Measurements from ENCODE around the gene ADGRG2.

Gene ADGRG2, protein sequence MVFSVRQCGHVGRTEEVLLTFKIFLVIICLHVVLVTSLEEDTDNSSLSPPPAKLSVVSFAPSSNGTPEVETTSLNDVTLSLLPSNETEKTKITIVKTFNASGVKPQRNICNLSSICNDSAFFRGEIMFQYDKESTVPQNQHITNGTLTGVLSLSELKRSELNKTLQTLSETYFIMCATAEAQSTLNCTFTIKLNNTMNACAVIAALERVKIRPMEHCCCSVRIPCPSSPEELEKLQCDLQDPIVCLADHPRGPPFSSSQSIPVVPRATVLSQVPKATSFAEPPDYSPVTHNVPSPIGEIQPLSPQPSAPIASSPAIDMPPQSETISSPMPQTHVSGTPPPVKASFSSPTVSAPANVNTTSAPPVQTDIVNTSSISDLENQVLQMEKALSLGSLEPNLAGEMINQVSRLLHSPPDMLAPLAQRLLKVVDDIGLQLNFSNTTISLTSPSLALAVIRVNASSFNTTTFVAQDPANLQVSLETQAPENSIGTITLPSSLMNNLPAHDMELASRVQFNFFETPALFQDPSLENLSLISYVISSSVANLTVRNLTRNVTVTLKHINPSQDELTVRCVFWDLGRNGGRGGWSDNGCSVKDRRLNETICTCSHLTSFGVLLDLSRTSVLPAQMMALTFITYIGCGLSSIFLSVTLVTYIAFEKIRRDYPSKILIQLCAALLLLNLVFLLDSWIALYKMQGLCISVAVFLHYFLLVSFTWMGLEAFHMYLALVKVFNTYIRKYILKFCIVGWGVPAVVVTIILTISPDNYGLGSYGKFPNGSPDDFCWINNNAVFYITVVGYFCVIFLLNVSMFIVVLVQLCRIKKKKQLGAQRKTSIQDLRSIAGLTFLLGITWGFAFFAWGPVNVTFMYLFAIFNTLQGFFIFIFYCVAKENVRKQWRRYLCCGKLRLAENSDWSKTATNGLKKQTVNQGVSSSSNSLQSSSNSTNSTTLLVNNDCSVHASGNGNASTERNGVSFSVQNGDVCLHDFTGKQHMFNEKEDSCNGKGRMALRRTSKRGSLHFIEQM

DNA sequence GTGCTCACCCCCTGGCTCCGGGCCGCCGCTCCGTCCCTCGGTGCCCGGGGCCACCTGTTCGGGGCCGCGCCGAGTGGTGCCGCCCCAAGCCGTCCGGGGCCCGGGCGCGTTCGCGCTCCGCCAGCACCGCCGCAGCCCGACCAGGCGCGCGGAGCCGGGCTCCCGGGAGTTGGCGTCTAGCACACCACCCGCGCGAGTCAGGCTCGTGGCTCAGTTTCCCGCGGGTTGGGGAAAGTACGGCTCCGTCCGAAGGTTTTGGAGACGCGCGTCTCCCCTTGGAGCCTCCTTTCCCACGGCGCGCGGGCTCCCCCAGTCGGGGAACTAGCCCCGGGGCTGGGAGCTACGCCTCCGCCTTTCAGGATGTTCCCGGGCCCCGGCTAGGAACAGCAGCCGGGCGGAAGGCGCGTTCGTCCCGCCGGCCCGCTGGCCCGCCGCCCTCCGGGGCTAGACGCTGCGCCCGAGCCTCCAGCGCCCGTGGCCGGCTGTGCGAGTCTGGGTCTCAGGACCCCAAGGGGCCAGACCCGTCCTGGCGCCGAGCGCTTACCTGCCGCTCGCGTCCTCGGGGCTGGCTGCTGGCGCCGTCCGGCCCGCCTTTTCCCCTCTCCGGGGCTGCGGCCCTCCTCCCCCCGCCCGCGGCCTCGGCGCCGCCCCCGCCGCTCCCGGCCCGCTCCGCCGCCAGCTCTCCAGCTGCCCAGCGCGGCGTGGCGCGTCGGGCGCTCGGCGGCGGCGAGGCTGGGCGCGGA is at the start of gene ADGRG2:
ADGRG2 (minus strand) TSS at position 571 of the 743 bp plus-strand sequence. CDS start 53,634 bp downstream, outside the sequence.
- DNase-seq (ENCODE audit: low read depth) = no peak

DNA sequence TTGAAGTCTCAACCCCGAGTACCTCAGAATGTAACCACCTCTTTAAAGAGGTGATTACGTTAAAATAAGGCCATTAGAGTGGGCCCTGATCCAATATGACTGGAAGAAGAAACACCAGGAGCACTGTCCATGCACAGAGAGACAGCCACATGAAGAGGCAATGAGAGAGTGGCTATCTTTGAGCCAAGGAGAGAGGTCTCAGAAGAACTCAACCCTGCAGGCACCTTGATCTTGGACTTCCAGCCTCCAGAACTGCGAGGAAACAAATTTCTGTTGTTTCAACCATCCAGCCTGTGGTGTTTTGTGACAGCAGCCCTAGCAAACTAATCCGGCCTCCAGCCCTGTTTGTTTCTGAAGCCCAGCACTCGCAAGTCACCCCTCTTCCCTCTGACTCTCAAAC is 46.3 kb upstream of the ADGRG2 start:
- DNase-seq (ENCODE audit: low read depth) = no peak

GRCh38 chrX:19162851-19163250 is 40.6 kb upstream of the ADGRG2 start:
- no peak for DNase-seq (ENCODE audit: low read depth)

DNA sequence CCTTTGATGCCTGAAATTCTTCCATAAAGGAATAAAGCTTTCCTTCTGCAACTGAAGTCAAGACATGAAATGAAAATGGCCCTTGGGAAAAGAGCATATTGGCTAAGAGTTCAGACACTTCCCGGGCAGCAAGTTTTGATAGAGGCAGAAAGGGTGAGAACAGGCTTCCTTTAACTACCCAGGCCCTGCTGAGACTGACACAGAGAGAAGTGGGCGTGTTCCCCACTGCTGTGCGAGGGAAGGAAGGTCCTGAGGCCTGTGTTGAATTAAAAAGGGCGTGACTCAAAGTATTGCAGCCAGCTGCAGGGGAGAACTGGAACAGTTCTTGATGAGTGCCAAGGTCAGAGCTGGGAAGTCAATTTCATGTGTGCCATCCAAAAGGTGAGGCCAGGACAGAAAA is 33.9 kb upstream of the ADGRG2 start:
- DNase-seq (ENCODE audit: low read depth) = no peak

- no peak for DNase-seq (ENCODE audit: low read depth)
Measured at GRCh38 chrX:19152762-19153161, 30.5 kb upstream of the ADGRG2 start.

GRCh38 chrX:19137067-19137466 is 14.8 kb upstream of the ADGRG2 start:
- DNase-seq (ENCODE audit: low read depth) = no peak

DNA sequence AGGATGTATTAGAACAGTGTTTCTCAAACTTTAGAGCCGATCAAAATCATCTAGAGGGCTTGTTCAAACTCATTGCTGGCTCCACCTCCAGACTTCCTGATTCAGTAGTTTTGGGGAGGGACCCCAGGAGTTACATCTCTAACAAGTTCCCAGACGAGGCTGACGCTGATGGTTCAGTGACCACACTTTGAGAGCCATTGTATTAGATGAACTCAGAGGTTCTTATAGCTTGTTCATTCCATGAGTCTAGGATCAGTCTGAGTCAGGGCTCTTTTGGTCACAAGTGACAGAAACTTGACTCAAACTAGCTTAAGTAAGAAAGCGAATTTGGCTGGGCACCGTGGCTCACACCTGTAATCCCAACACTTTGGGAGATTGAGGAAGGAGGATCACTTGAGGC is 11.5 kb upstream of the ADGRG2 start:
- DNase-seq (ENCODE audit: low read depth) = no peak

GRCh38 chrX:19133231-19133630 is 11.0 kb upstream of the ADGRG2 start:
- no peak for DNase-seq (ENCODE audit: low read depth)

DNA sequence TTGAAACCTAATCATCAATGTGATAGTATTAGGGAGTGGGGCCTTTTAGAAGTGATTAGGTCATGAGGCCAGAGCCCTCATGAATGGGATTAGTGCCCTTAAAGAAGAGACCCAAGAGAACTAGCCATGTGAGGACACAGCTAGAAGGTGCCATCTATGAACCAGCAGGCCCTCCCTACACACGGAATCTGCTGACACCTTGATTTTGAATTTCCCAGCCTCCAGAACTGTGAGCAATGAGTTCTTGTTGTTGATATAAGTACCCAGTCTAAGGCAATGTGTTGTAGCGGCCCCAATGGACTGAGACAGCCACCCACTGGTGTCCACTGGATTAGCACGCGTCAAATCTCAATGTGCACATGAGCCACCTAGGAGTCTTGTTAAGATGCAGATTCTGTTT is 8.4 kb upstream of the ADGRG2 start:
- no peak for DNase-seq (ENCODE audit: low read depth)

DNA sequence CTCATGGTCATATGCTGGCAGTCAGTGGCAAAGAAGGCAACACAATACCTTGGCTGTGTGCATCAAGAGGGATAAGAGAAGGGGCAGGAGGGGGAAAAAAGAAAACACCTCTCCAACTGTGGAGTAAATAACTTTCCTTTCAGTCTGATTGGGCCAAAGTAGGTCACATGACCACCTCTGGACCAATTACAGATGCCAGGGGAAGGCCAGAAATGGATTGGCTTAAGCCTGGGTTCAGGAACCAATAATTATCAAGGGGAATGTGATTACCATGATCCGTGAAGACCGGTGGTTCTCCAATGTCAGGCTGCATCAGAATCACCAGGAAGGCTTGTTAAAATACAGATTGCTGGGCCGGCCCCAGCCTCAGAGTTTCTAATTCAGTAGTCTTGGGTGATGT is 7.4 kb upstream of the ADGRG2 start:
- DNase-seq (ENCODE audit: low read depth) = no peak

DNA sequence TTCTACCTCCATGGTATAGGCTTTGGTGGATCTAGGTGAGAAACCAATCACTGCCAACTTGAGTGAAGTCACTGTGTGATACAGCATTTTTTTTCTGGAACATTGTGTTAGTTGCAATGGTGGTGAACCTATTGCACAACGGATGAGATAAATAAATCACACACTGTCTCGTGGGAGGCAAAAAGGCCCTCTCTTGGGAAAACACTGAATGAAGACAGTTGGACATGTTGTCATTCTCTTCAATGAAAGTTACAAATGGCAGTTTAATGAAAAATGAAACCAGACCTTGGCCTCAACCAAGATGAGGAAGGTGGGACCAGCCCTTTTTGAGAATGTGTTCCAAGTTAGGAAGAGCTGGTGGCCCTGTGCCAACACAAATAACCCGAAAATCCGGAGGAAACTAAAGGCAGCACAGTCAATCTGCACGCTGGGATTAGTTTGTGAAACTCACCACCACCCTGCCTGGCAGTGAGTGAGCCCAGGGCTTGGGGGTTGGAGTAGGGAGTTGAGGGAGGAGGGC is 5.4 kb upstream of the ADGRG2 start:
- DNase-seq (ENCODE audit: low read depth) = no peak

GRCh38 chrX:19122641-19123009 is 357 bp upstream of the ADGRG2 start:
- DNase-seq (ENCODE audit: low read depth) = no peak

GRCh38 chrX:19121466-19121865 is 802 bp downstream of the ADGRG2 start:
- DNase-seq (ENCODE audit: low read depth) = no peak

DNA sequence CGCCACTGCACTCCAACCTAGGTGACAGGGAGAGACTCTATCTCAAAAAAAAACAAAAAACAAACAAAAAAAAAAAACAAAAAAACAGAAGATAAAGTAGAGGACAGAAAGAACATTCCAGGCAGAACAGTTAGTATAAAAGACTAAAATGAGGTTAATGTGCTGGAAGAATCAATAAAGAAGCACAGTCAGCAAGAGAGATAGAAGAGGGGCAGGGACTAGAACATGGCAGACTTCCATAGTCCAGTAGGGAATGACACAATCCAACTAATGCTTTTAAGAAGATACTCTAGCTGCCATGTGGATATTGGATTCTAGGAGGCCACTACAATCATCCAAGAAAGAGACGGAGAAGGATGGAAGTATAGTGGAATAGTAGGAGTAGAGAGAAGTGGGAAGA is 11.6 kb downstream of the ADGRG2 start:
- no peak for DNase-seq (ENCODE audit: low read depth)

DNA sequence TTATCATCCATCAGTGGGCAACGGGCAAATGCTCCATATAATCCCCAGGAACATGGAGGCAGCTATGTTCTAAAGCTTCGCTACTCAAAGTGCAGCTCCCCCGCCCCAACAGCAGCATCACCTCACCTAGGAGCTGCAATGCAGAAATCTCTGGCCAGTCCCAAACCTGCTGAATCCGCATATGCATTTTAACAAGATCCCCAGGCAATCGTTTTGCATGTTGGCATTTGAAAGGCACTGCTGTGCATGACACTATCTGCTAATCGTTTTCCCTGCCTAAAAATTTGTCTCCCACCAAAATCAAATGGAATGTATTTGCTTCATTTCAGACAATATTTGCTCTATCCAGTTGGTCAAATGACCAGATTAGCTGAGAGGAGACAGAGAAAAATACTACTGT is 15.2 kb downstream of the ADGRG2 start:
- no peak for DNase-seq (ENCODE audit: low read depth)

- DNase-seq (ENCODE audit: low read depth) = no peak
Measured at GRCh38 chrX:19100586-19100985, 21.7 kb downstream of the ADGRG2 start.

GRCh38 chrX:19097553-19098283 is 24.6 kb downstream of the ADGRG2 start:
- DNase-seq (ENCODE audit: low read depth) = no peak

DNA sequence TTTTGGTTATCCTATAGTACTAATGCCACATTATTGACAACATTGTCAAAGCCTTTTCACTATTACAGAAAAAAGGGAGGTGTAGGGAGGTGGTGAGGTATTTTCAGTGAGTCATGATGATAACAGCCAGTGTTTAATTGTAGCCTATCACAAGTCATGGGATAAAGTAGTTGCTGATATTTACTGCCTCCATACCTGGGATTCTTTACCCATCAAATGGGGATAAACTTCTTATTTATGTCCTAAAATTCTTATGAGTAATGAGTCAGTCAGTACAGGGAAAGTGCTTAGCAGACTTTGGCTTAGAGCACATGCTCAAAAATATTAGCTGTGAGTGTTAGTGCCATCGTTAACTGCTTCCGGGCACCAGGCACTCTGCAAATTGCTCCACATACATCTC is 25.7 kb downstream of the ADGRG2 start:
- no peak for DNase-seq (ENCODE audit: low read depth)

DNA sequence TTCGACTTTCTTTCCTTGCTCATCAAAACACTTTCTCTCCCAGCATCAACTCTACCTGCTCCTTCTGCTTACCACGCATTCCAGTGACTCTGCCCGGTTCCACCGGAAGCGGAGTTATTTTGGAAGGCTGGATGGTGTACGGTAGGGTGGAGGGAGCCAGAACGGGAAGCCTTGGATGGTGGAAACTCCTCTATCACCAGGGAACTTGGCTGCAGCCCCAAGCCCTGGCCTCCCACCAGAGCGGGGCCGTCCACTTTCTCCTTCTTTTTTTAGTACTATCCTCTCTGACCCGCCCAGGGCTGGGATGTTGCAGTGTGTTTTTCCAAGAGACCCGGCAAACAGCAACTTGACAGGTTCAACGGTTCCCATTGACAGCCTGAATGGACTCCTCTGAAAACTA is 27.6 kb downstream of the ADGRG2 start:
- no peak for DNase-seq (ENCODE audit: low read depth)

DNA sequence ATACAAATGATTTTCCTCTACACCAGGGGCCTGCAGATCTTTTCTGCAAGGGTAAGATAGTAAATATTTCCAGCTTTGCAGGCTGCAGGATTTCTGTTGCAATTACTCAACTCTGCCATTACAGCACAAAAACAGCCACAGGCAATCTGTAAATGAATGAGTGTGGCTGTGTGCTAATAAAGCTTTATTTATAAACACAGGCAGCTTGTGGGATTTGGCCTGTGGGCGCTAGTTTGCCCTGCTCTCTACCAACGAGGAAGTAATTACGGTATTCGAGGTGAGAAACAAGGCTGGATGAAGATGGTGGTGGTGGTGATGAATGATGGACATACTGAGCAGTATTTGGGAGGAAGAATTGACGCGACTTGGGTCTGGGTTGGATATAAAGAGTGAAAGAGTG is 30.7 kb downstream of the ADGRG2 start:
- DNase-seq (ENCODE audit: low read depth) = no peak

DNA sequence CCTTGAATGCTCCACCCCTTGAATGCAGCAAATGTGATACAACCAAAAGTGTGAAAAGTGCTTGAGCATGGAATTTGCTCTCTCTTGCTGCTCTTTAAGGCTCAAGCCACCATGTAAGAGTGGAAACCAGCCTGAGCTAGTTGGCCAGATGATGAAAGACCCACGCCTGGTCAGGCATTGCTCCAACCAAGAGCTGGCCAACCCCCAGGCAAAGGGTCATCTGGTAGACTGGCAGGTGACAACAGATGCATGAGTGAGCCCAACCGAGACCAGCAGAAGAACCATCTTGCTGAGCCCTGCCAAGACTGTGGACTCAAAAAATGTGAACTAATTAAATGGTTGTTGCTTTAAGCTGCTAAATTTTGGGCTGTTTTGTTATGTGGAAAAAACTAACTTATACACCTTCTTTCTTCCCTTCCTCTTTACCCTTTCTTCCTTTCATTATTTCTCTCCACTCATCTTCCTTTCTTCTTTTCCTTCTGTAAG is 32.7 kb downstream of the ADGRG2 start:
- DNase-seq (ENCODE audit: low read depth) = no peak

All from stimulated activated CD8-positive, alpha-beta memory T cell treated with anti-CD3 and anti-CD28 coated beads, Interleukin-15, amount 100 ng/mL, for 24 hours (primary cell).